Measurements from ENCODE around the gene CCDC187.

CCDC187 gene

GRCh38 chr9:136311051-136312008, 7.4 kb upstream of the CCDC187 start:
- no peak for DNase-seq (ENCODE audit: low read depth)

GRCh38 chr9:136310273-136311030, 6.6 kb upstream of the CCDC187 start:
- no peak for DNase-seq (ENCODE audit: low read depth)

DNA sequence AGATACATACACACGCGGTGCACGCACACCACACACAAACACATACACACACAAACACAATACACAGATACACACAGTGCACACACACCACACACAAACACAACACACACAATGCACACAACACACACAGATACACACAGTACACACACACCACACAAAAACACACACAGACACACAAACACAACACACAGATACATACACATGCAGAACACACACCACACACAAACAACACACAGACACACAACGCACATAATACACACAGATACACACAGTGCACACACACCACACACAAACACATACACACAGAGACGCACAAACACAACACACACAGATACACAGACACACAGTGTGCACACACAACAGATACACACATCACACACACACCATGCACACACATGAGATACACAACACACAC, 5.9 kb upstream of the CCDC187 start:
- no peak for DNase-seq (ENCODE audit: low read depth)

- DNase-seq (ENCODE audit: low read depth), result no peak
Observed at GRCh38 chr9:136309101-136309801, 5.4 kb upstream of the CCDC187 start.

- DNase-seq (ENCODE audit: low read depth), result no peak
Observed at GRCh38 chr9:136308702-136309053, 4.8 kb upstream of the CCDC187 start.

- DNase-seq (ENCODE audit: low read depth), result no peak
Observed at GRCh38 chr9:136308006-136308701, 4.3 kb upstream of the CCDC187 start.

- no peak for DNase-seq (ENCODE audit: low read depth)
Observed at GRCh38 chr9:136307215-136307750, 3.4 kb upstream of the CCDC187 start.

- no peak for DNase-seq (ENCODE audit: low read depth)
Observed at GRCh38 chr9:136306211-136307208, 2.6 kb upstream of the CCDC187 start.

GRCh38 chr9:136305804-136306203, 1.9 kb upstream of the CCDC187 start:
- DNase-seq (ENCODE audit: low read depth), result no peak

DNA sequence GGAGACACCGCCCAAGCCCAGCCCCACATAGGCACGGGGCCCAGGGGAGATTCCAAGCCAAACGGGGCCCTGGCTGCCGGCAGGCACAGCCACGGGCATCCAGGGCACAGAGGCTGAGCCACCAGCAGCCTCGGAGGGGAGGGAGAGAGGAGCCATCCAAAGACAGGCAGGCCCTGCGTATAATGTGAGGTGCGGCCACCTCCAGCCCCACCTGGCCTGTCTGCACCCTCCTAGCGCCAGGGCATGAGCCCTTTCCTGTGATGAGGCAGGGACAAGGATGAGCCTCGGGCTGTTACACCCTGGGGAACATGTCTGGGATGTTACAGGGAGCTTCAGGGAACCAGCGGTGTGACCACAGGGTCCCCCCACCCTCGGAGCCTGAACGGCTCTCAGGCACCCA, 1.1 kb upstream of the CCDC187 start:
- DNase-seq (ENCODE audit: low read depth), result no peak

- DNase-seq (ENCODE audit: low read depth), result no peak
Observed at GRCh38 chr9:136304456-136304855, 562 bp upstream of the CCDC187 start.

GRCh38 chr9:136303066-136303824, 649 bp downstream of the CCDC187 start:
- DNase-seq (ENCODE audit: low read depth), result no peak

GRCh38 chr9:136302527-136302926, 1.4 kb downstream of the CCDC187 start:
- DNase-seq (ENCODE audit: low read depth), result no peak

- no peak for DNase-seq (ENCODE audit: low read depth)
Observed at GRCh38 chr9:136300866-136301265, 3.0 kb downstream of the CCDC187 start.

DNA sequence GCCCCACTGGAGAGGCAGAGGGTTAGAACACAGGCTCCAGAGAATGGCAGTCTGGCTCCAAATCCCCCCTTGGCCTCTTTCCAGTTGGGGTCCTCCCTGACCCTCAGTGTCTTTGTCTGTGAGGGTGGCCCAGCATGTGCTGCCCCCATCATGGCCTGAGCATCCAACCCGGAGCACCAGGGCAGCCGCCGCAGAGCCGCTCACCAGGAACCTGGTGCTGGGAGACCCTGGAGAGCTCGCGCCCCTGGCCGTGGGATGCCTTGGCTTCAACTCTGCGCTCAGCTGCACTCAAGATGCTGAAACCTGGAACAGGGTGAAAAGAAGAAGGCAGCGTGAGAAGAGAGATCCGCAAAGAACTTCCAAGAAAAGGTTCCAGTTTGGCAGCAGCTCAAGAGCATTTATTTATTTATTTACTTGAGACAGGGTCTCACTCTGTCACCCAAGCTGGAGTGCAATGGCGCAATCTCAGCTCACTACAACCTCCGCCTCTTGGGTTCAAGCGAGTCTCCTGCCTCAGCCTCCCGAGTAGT, 3.8 kb downstream of the CCDC187 start:
- DNase-seq (ENCODE audit: low read depth), result no peak

- no peak for DNase-seq (ENCODE audit: low read depth)
Observed at GRCh38 chr9:136299541-136299940, 4.4 kb downstream of the CCDC187 start.

DNA sequence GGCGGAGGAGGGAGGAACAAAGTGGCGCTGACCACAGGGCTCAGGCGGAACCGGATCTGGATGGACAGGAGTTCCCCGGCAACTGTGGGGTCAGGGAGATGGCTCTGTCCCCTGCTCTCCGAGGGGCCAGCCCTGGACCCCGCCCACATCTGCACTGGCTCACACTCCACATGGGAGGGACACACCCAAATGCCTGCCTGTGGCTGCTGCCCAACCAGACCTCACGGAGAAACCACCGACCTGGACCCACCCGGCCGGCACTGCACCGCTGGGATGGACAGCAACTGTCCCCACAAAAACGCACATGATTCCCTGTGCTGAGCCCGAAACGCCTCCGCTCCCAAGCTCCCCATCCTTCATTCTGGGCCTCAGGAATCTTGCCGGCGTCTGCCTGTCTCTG, 4.8 kb downstream of the CCDC187 start:
- no peak for DNase-seq (ENCODE audit: low read depth)

GRCh38 chr9:136297766-136298735, 5.8 kb downstream of the CCDC187 start:
- no peak for DNase-seq (ENCODE audit: low read depth)

All from fibroblast of gingiva (primary cell).